ENCODE data around the gene RPA3. TPM values are rescaled to one million over a fixed set of nuclear protein-coding genes. Genes with fewer than 3 reads are reported as not detected.

RPA3 gene
- total RNA-seq, 1 experiment from 2014 or later = 61.4 TPM

GRCh38 chr7:7612519-7612918 is 105.9 kb downstream of the RPA3 start:
- Histone ChIP-seq H3K36me3 (ENCODE audit: insufficient read depth, low read length, poor library complexity, severe bottlenecking) (no peaks in the 10 kb centered on the region), H3K9me3 (ENCODE audit: low read depth, low read length, poor library complexity, severe bottlenecking) (no peaks in the 10 kb centered on the region), H3K27ac (ENCODE audit: low read depth, low read length, poor library complexity, severe bottlenecking) (no peak overlapping the region), H3K4me1 (ENCODE audit: insufficient read depth, low read length, poor library complexity, severe bottlenecking) (no peaks in the 10 kb centered on the region), H3K4me3 (ENCODE audit: low read depth, low read length, poor library complexity, severe bottlenecking) (no peak overlapping the region), H3K27me3 (replicated peaks; ENCODE audit: insufficient read depth, low read depth, low read length, poor library complexity) (no peaks in the 10 kb centered on the region)
- intact Hi-C loops (cut with micrococcal nuclease; ENCODE audit: unreplicated experiment) = no loop called here
- ChIA-PET POLR2A (ENCODE audit: low non-redundant PET) (no interaction called here), CTCF (no interaction called here)
- DNase-seq (ENCODE audit: low spot score) = no peak
- no TSS peak for BruUV-seq (replicated peaks)
- TF ChIP-seq CTCF (conservative IDR thresholded peaks at IDR 0.05; ENCODE audit: low read depth, low read length) = no peak
- TF ChIP-seq EZH2 (IDR thresholded peaks at IDR 0.05; ENCODE audit: borderline replicate concordance, low read depth, low read length, poor library complexity, severe bottlenecking) = no peak

DNA sequence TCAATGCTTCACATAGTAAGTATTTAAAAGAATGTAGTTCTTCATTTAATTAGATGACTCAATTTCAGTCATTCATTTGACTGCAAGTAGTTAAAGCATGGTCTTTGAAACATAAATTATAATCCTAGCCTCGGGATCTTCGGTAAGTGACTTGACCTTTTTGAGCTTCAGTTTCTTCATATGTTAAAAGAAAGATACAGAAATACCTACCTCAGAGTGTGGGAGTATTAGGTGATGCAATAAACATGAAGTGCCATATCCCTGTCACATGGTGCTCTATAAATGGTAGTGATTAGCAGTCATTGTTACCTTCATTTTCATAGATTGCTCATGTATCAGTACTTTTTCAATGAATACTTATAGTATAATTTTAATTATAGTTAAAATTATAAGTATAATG is 109.1 kb downstream of the RPA3 start:
- no TSS peak for BruUV-seq (replicated peaks)
- no peaks in the 10 kb centered on the region for H3K4me1 ChIP-seq (ENCODE audit: insufficient read depth, low read length, poor library complexity, severe bottlenecking)
- intact Hi-C loops (cut with micrococcal nuclease; ENCODE audit: unreplicated experiment) = no loop called here
- no peaks in the 10 kb centered on the region for H3K36me3 ChIP-seq (ENCODE audit: insufficient read depth, low read length, poor library complexity, severe bottlenecking)
- no peaks in the 10 kb centered on the region for H3K9me3 ChIP-seq (ENCODE audit: low read depth, low read length, poor library complexity, severe bottlenecking)
- TF ChIP-seq EZH2 (IDR thresholded peaks at IDR 0.05; ENCODE audit: borderline replicate concordance, low read depth, low read length, poor library complexity, severe bottlenecking) (no peak), CTCF (conservative IDR thresholded peaks at IDR 0.05; ENCODE audit: low read depth, low read length) (no peak)
- no peak overlapping the region for H3K27ac ChIP-seq (ENCODE audit: low read depth, low read length, poor library complexity, severe bottlenecking)
- no peak for DNase-seq (ENCODE audit: low spot score)
- POLR2A ChIA-PET (ENCODE audit: low non-redundant PET) = no interaction called here
- no peak overlapping the region for H3K4me3 ChIP-seq (ENCODE audit: low read depth, low read length, poor library complexity, severe bottlenecking)
- no peaks in the 10 kb centered on the region for H3K27me3 ChIP-seq (replicated peaks; ENCODE audit: insufficient read depth, low read depth, low read length, poor library complexity)
- CTCF ChIA-PET = no interaction called here

- CTCF ChIA-PET = no interaction called here
- TF ChIP-seq EZH2 (IDR thresholded peaks at IDR 0.05; ENCODE audit: borderline replicate concordance, low read depth, low read length, poor library complexity, severe bottlenecking) = no peak
- no peak for TF ChIP-seq CTCF (conservative IDR thresholded peaks at IDR 0.05; ENCODE audit: low read depth, low read length)
- H3K4me3 ChIP-seq (ENCODE audit: low read depth, low read length, poor library complexity, severe bottlenecking) = no peak overlapping the region
- POLR2A ChIA-PET (ENCODE audit: low non-redundant PET) = no interaction called here
- BruUV-seq (replicated peaks) = no TSS peak
- H3K27me3 ChIP-seq (replicated peaks; ENCODE audit: insufficient read depth, low read depth, low read length, poor library complexity) = no peaks in the 10 kb centered on the region
- H3K9me3 ChIP-seq (ENCODE audit: low read depth, low read length, poor library complexity, severe bottlenecking) = no peaks in the 10 kb centered on the region
- no peak overlapping the region for H3K27ac ChIP-seq (ENCODE audit: low read depth, low read length, poor library complexity, severe bottlenecking)
- intact Hi-C loops (cut with micrococcal nuclease; ENCODE audit: unreplicated experiment) = no loop called here
- no peak for DNase-seq (ENCODE audit: low spot score)
- H3K36me3 ChIP-seq (ENCODE audit: insufficient read depth, low read length, poor library complexity, severe bottlenecking) = no peaks in the 10 kb centered on the region
- H3K4me1 ChIP-seq (ENCODE audit: insufficient read depth, low read length, poor library complexity, severe bottlenecking) = no peaks in the 10 kb centered on the region
These were observed 111.4 kb downstream of the RPA3 start for GRCh38 chr7:7607010-7607409.
